HUES6 (cell line): ENCODE results near the gene SH3BP4.

Experiments used
- H3K27ac ChIP-seq: 2 replicates; pipeline ENCODE4 v1.7.0; 2013; ENCODE audit warnings: low read depth, mild to moderate bottlenecking, low read length, inconsistent platforms
- H3K27me3 ChIP-seq: 2 replicates; pipeline ENCODE4 v1.6.1; 2013; ENCODE audit warnings: low read length; ENCODE audit not compliant: control insufficient read depth, insufficient read depth
- H3K36me3 ChIP-seq: 2 replicates; pipeline ENCODE4 v1.6.1; 2013; ENCODE audit warnings: low read length; ENCODE audit not compliant: control insufficient read depth, insufficient read depth
- H3K4me1 ChIP-seq: 2 replicates; pipeline ENCODE4 v1.6.1; 2013; ENCODE audit warnings: low read length; ENCODE audit not compliant: control insufficient read depth, insufficient read depth
- H3K4me3 ChIP-seq: 2 replicates; pipeline ENCODE4 v1.5.1; 2013; ENCODE audit warnings: low read depth, low read length
- H3K9ac ChIP-seq: one replicate; pipeline ENCODE4 v1.6.1; 2013; ENCODE audit warnings: mild to moderate bottlenecking, low read length
- H3K9me3 ChIP-seq: 2 replicates; pipeline ENCODE4 v1.6.1; 2013; ENCODE audit warnings: low read depth, low read length; ENCODE audit not compliant: control insufficient read depth, insufficient read depth

The SH3BP4 gene

GRCh38 chr2:234957834-234958135 lies 6.0 kb downstream of the SH3BP4 start:
- H3K27ac ChIP-seq = no peak overlapping the region

GRCh38 chr2:234958311-234958710 lies 6.5 kb downstream of the SH3BP4 start:
- H3K27ac ChIP-seq = no peak overlapping the region
- no peak overlapping the region for H3K9ac ChIP-seq
- no peaks in the 10 kb centered on the region for H3K9me3 ChIP-seq
- no peaks in the 10 kb centered on the region for H3K27me3 ChIP-seq
- H3K36me3 ChIP-seq = no peaks in the 10 kb centered on the region
- no peak overlapping the region for H3K4me3 ChIP-seq
- peaks cover 65% of the 10 kb centered on the region for H3K4me1 ChIP-seq

More at GRCh38 chr2:234957834-234958135, 6.0 kb downstream of the SH3BP4 start:
- no peaks in the 10 kb centered on the region for H3K36me3 ChIP-seq
- no peak overlapping the region for H3K9ac ChIP-seq
- peaks cover 5% of the 10 kb centered on the region; the same call in 1 of the 2 replicates for H3K27me3 ChIP-seq
- peaks cover 68% of the 10 kb centered on the region for H3K4me1 ChIP-seq
- no peaks in the 10 kb centered on the region for H3K9me3 ChIP-seq
- H3K4me3 ChIP-seq = no peak overlapping the region

GRCh38 chr2:234958746-234959395 lies 7.1 kb downstream of the SH3BP4 start:
- H3K27ac ChIP-seq = no peak overlapping the region
- peaks cover 65% of the 10 kb centered on the region for H3K4me1 ChIP-seq

DNA sequence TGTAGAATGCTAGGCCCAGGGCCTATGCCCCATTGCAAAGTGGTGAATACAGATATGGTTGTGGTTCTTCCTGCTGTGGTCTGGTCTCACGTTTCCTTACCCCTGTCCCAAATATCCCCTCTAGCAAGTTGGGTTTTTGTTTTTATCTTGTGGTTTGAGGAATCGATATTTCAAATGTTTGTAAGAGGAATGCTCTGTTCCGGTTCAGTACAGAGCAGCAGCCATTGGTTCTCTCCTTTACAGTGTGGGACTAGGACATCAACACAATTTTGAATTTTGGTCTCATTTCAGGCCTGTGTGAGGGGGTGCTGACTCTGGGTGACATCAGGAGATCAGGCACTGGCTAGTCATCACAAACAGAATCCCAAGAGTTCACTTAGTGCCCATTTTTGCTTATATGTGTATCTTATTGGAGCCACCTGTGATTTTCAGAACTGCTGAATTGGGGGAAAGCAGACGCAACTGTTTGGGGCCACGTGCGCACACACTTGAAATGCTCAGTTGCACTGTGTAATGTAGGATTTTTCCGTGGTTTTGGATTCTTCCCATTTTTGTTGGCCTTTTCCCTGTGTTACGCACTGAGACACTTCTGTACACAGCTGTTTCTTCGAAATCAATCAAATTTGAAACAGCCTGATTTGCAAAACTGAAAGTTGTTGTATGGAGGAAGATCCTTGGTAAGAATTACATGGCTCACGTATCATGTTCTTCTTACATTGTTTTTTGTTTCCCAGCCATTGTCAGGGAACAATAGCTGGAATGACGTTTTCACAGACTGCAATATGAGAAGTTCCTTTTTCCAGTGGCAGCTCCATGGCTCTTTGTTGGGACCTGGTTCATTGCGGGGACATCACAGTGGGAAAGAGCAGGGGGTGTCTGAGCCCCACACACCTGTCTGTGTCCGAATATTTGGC lies 8.6 kb downstream of the SH3BP4 start:
- no peaks in the 10 kb centered on the region for H3K36me3 ChIP-seq
- H3K27me3 ChIP-seq = no peaks in the 10 kb centered on the region
- no peak overlapping the region for H3K4me3 ChIP-seq
- no peaks in the 10 kb centered on the region for H3K9me3 ChIP-seq
- H3K4me1 ChIP-seq = peaks cover 56% of the 10 kb centered on the region
- H3K9ac ChIP-seq = no peak overlapping the region
- no peak overlapping the region for H3K27ac ChIP-seq

More at GRCh38 chr2:234958746-234959395, 7.1 kb downstream of the SH3BP4 start:
- H3K27me3 ChIP-seq = no peaks in the 10 kb centered on the region
- H3K4me3 ChIP-seq = no peak overlapping the region
- no peak overlapping the region for H3K9ac ChIP-seq
- no peaks in the 10 kb centered on the region for H3K9me3 ChIP-seq
- no peaks in the 10 kb centered on the region for H3K36me3 ChIP-seq

DNA sequence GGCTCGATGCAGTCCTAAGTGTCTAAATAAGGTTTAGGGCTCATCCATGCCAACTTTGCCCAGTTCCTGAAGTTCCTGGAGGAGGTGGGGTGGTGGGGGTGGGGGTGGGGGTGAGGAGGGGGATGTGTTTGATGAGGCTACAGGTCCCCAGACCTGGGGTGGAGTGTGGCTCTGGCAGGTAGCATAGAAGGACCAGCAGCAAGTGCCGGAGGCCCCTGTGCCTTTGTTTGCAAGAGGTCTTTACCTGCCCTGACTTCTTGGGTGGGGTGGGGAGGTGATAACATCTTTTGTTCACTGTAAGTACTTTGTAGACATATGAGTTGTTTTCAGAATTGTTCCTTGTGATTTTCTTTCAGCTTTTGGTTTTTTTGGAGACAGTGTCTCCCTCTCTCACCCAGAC lies 10.0 kb downstream of the SH3BP4 start:
- Histone ChIP-seq H3K9ac (no peak overlapping the region), H3K27me3 (no peaks in the 10 kb centered on the region), H3K4me3 (no peak overlapping the region), H3K4me1 (peaks cover 43% of the 10 kb centered on the region), H3K36me3 (no peaks in the 10 kb centered on the region), H3K9me3 (no peaks in the 10 kb centered on the region), H3K27ac (no peak overlapping the region)

DNA sequence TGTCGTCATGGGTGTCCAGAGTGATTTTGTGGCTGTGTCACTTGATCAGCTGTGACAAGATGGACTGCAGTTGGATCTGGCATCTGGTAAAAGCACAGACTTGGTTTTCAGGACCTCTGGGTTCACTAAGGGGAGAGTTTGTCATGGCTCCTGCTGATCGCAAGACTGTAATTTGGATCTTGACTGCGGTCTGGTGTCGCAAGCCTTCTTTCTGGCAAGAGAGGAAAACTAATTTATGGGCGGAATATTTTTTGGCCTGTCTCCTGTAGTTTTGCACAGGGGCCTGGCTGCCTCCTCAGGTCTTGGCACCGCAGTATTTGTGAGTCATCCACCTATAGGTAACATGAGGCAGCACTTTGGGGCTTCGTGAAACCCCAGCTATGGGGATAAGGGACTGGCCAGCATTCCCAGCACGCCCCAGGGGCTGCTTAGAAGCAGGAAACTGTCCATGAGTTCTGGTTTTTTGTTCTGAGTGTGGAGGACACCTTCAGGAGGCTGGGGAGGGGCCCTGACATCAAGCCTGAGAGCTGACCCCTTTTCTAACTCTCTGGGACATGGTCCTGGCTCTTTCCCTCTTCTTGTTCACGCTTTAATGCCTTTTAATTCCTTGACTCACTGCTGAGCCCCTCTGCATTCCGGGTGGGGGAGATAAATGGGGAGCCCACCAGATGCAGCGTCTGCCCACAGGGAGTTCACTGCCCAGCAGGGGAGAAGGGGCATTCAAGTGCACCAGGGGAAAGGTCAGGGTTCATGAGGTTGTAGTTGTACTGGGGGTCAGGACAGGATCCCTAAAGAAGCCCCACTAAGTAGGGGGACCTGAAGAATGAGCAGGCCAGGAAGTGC lies 12.2 kb downstream of the SH3BP4 start:
- peaks cover 40% of the 10 kb centered on the region for H3K4me1 ChIP-seq

GRCh38 chr2:234964631-234965461 lies 13.0 kb downstream of the SH3BP4 start:
- Histone ChIP-seq H3K36me3 (peaks cover 4% of the 10 kb centered on the region), H3K9ac (no peak overlapping the region), H3K4me3 (no peak overlapping the region), H3K27me3 (no peaks in the 10 kb centered on the region), H3K4me1 (peaks cover 48% of the 10 kb centered on the region), H3K27ac (no peak overlapping the region), H3K9me3 (no peaks in the 10 kb centered on the region)

More for the DNA sequence above, 12.2 kb downstream of the SH3BP4 start:
- Histone ChIP-seq H3K36me3 (no peaks in the 10 kb centered on the region), H3K9ac (no peak overlapping the region), H3K9me3 (no peaks in the 10 kb centered on the region), H3K27me3 (no peaks in the 10 kb centered on the region), H3K4me3 (no peak overlapping the region), H3K27ac (no peak overlapping the region)

DNA sequence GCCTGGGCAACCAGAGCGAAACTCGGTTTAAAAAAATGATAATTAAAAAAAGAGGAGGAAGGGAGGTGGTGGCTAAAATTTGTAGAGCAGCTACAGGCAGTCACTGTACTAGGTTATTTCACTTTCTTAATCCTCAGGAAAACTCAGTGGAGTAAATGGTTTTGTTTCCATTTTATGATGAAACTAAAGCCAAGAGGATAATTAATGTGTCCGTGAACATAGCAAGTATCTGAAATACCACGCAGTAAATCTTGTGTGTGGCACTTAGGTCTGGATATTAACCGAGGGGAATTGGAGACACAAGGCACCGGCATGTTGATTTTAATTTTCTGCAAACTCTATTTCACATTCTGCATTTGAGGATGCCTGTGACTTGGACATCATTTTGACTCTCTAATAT lies 14.5 kb downstream of the SH3BP4 start:
- H3K4me1 ChIP-seq = peaks cover 52% of the 10 kb centered on the region
- H3K36me3 ChIP-seq = peaks cover 8% of the 10 kb centered on the region

DNA sequence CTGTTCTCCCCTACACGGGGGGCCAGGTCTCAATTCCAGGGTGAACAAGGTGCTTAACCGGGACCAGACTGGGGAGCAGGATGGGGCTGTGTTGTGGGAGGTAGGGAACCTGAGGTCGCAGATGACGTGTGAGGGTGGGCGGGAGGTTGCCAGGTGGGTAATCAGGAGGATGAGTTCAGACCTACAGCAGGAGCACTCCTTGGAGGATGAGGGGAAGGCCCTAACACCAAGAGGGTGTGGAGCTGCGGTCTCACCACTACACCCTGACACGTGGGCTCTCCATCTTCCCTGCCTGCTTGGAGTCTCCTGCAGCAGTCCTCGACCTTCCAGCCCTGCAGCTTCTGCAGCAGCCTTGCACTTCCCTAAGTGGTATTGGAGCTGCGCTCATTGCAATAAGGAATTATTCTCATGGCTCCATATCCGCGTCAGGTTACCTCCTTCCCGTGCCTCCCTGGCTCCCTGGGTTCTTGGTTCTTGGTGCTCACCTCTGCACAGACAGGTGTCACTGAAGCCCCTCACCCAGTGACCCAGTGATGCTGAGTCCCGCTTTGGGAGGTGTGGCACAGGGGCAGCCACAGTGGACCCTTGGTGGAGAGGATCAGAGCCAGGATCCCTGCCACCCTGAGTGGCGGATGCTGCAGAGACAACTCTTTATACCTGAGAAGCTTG lies 15.5 kb downstream of the SH3BP4 start:
- Histone ChIP-seq H3K4me1 (peaks cover 52% of the 10 kb centered on the region), H3K4me3 (no peak overlapping the region), H3K9me3 (no peaks in the 10 kb centered on the region), H3K27me3 (no peaks in the 10 kb centered on the region), H3K27ac (no peak overlapping the region), H3K9ac (no peak overlapping the region), H3K36me3 (peaks cover 8% of the 10 kb centered on the region)

More for the DNA sequence above, 14.5 kb downstream of the SH3BP4 start:
- H3K9ac ChIP-seq = no peak overlapping the region
- no peaks in the 10 kb centered on the region for H3K9me3 ChIP-seq
- no peak overlapping the region for H3K4me3 ChIP-seq
- H3K27ac ChIP-seq = no peak overlapping the region
- no peaks in the 10 kb centered on the region for H3K27me3 ChIP-seq

DNA sequence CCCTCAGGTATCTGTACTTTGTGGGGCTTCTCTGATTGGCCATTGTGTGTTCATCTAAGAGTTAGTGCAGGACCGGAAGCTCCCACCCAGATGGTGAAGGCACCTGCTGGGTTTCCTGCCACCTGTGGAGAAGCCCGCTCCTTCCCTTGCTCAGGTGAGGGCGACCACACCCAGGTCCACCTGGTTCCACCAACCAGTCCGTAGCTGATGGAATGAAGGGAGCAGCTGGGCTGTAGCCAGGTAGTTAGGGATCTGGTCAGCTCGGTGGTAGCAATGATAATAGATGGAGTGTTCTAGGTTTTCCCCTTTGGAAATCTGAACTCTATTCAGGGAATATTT lies 16.0 kb downstream of the SH3BP4 start:
- H3K4me1 ChIP-seq = peaks cover 56% of the 10 kb centered on the region
- H3K4me3 ChIP-seq = no peak overlapping the region
- peaks cover 8% of the 10 kb centered on the region for H3K36me3 ChIP-seq
- no peak overlapping the region for H3K27ac ChIP-seq
- H3K9me3 ChIP-seq = no peaks in the 10 kb centered on the region
- H3K9ac ChIP-seq = no peak overlapping the region
- H3K27me3 ChIP-seq = no peaks in the 10 kb centered on the region
